Activated naive CD8-positive, alpha-beta T cell treated with anti-CD3 and anti-CD28 coated beads for 36 hours (primary cell): ENCODE results near the gene PODNL1. TPM values are rescaled to one million over a fixed set of nuclear protein-coding genes. Genes with fewer than 3 reads are reported as not detected.
A peak's percentile ranks its signal among the peaks of the same experiment; 100 is the strongest.

Experiments used
- DNase-seq: peaks from one replicate; pipeline ENCODE4 v3.0.0; 2021
- H3K27ac Mint-ChIP-seq: one replicate; pipeline ENCODE4 v1.8.0; 2022; ENCODE audit warnings: mild to moderate bottlenecking, moderate library complexity, mixed read lengths
- H3K27me3 Mint-ChIP-seq: one replicate; pipeline ENCODE4 v1.8.0; 2022; ENCODE audit warnings: mild to moderate bottlenecking, mixed read lengths
- H3K36me3 Mint-ChIP-seq: one replicate; pipeline ENCODE4 v1.8.0; 2021; ENCODE audit warnings: mild to moderate bottlenecking, mixed read lengths
- H3K4me1 Mint-ChIP-seq: one replicate; pipeline ENCODE4 v1.8.0; 2021; ENCODE audit warnings: mixed read lengths
- H3K4me3 Mint-ChIP-seq: one replicate; pipeline ENCODE4 v1.8.0; 2022; ENCODE audit warnings: mild to moderate bottlenecking, moderate library complexity, mixed read lengths
- H3K9me3 Mint-ChIP-seq: one replicate; pipeline ENCODE4 v1.8.0; 2022; ENCODE audit warnings: mixed read lengths
- total RNA-seq, 2 experiments: library from RNA; stranded (reverse); gene quantifications; one replicate each; pipeline ENCODE4 v1.2.3, GENCODE V29; 2021

The PODNL1 gene
- total RNA-seq, 2 experiments from 2014 or later = not detected

DNA sequence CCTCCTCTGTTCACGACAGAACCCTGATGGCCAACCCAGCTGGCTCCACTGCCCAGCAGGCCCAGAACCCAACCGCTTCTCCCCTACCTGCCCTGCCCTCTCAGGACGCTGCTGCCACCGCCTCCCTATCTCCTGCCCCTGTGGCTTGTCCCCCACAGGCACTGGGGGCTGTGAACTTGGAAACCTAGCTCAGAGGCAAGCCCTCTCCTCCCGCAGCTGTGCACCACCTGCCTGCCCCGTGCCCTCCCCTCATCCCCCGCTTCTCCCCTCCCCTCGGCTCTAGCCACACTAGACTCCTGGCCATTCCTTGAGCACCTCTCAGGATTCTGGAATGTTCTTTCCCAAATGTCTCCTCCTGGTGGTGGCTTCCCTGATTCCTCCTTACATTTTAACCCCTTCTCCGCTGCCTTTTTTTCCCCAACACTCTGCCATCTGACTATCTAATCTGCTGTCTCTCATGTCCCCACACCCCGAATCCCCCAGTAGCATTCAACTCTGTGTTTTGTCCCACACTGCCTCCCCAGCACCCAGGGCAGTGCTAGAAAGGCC lies 54.6 kb downstream of the PODNL1 start:
- Mint-ChIP-seq H3K9me3 (no peaks in the 10 kb centered on the region), H3K27ac (no peak overlapping the region), H3K36me3 (no peaks in the 10 kb centered on the region), H3K4me1 (peaks cover 30% of the 10 kb centered on the region), H3K27me3 (no peaks in the 10 kb centered on the region), H3K4me3 (no peak overlapping the region)
- no peak for DNase-seq

DNA sequence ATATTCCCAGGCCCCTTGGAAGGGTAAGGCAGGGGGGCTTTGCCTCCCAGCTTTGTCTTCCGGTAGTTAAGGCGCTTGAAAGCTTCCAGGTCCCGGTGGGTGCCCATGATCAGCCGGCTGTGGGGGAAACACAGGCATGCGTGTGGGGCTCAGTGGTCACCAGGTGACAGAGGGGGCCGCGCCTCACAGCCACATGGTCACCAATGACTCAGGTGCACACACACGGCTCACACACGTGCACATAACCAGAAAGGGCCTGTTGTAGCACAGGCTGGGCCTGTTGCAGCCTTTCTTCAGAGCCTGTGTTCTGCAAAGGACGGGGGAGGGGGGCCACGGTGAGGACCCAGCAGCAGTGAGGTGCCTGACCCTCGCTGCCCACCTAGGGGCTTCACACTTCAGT lies 55.4 kb downstream of the PODNL1 start:
- Mint-ChIP-seq H3K27me3 (no peaks in the 10 kb centered on the region), H3K36me3 (no peaks in the 10 kb centered on the region), H3K9me3 (no peaks in the 10 kb centered on the region), H3K27ac (no peak overlapping the region), H3K4me3 (no peak overlapping the region), H3K4me1 (peaks cover 30% of the 10 kb centered on the region)
- DNase-seq = no peak

DNA sequence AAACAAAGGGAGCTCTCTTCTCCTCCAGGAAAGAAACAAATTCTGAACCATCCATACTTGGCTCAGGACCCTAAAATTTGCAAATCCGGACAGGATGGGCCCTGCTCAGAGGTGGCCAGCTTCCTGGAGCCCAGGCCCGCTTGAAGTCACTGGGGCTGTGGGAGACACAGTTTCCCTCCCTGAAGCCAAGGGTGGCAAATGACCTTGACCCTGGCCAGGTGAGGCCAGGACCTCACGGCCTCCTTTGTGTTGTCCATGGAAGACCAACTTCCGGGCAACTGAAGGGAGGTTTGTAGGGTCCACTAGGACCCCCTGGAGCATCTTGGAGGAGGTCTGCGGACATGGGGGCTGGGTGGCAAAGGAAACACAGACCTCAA lies 55.8 kb downstream of the PODNL1 start:
- peak overlapping the region; percentile 66 for H3K27ac Mint-ChIP-seq
- no peaks in the 10 kb centered on the region for H3K9me3 Mint-ChIP-seq
- DNase-seq = no peak
- no peak overlapping the region for H3K4me3 Mint-ChIP-seq
- H3K4me1 Mint-ChIP-seq = peaks cover 30% of the 10 kb centered on the region
- H3K36me3 Mint-ChIP-seq = no peaks in the 10 kb centered on the region
- no peaks in the 10 kb centered on the region for H3K27me3 Mint-ChIP-seq

DNA sequence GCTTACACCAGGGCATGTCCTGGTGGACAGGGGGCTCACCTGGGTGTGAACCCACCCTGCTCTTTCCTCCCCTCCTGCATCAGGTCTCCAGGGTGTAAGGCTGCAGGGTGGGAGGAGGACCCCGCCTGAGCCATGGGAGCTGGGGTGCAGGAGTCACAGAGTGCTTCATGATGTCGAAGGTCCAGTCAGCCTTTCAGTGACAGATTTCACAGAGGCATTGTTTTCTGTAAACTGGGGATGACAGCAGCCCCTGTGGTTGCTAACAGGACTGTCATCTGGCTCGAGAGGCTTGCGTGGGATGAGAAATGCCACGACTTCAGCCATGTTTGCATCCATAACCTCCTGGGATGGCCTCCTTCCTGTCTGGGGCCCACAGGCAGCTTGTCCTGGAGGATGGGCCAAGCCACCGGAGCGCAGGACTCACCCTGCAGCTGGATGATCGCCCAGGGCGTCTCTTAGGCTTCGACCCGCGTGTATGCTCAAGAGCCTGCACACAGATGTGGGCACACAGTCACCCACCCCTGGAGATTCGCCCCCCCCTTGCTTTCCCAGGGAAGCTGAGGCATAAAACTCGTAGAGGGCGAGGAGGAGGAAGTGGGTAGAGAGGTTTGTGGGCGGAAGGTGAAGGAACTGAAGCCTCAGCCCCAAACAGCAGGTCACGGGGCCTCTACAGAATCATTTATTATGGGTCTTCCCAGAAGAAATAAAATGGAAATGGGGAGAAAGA lies 56.4 kb downstream of the PODNL1 start:
- no peak for DNase-seq
- no peaks in the 10 kb centered on the region for H3K36me3 Mint-ChIP-seq
- H3K4me3 Mint-ChIP-seq = peak overlapping the region; percentile 26
- no peaks in the 10 kb centered on the region for H3K27me3 Mint-ChIP-seq
- H3K9me3 Mint-ChIP-seq = no peaks in the 10 kb centered on the region
- peaks cover 30% of the 10 kb centered on the region for H3K4me1 Mint-ChIP-seq
- peak overlapping the region; percentile 66 for H3K27ac Mint-ChIP-seq

DNA sequence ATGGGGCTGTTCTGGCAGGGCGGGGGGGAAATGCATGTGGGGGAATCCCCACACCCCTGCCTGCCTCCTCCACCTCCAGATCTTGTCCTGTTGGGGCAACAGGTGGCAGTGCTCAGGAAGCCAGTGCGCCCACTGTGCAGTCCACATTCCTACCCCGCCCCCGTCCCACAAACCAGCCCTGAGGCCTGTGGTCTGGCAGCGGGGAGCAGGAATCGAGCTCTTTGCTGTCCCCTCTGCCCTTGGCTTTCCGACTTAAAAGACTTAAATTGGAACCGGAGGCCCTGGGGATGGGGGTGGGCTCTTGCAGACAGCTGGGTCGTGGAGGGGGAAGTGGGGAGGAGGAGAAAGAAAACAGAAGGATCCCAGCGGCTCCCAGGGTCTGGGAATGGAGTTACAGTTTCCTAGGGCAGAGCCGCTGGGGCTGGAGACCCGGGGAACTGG lies 56.9 kb downstream of the PODNL1 start:
- Mint-ChIP-seq H3K27me3 (no peaks in the 10 kb centered on the region), H3K27ac (peak overlapping the region; percentile 42), H3K4me3 (peak overlapping the region; percentile 26), H3K36me3 (no peaks in the 10 kb centered on the region), H3K9me3 (no peaks in the 10 kb centered on the region), H3K4me1 (peaks cover 30% of the 10 kb centered on the region)
- DNase-seq = no peak

Other genes starting within 250 kb of the PODNL1 start
- 10 to 100 TPM; 35.8 to 38.2 TPM for gene MRI1, start 173.9 kb downstream of the PODNL1 start, total RNA-seq
- 100 to 1,000 TPM; 137 to 141 TPM for gene C19orf53, start 164.0 kb downstream of the PODNL1 start, total RNA-seq
- 1 to 10 TPM; 4.3 to 4.4 TPM for gene ZSWIM4, start 143.0 kb downstream of the PODNL1 start, total RNA-seq
- gene NANOS3, start 61.3 kb downstream of the PODNL1 start, total RNA-seq = under 1 TPM; 0.70 to 0.80 TPM
- 1 to 10 TPM; 6.9 to 7.3 TPM for gene BRME1, start 32.3 kb downstream of the PODNL1 start, total RNA-seq
- gene CC2D1A, start 32.2 kb downstream of the PODNL1 start, total RNA-seq = 10 to 100 TPM; 24.4 to 25.0 TPM
- 10 to 100 TPM; 54.3 to 54.6 TPM for gene DCAF15, start 14.1 kb upstream of the PODNL1 start, total RNA-seq
- gene RFX1, start 67.9 kb upstream of the PODNL1 start, total RNA-seq = 10 to 100 TPM in 1 of 2 experiments, 1 to 10 TPM in 1; 9.9 to 11.4 TPM
- not detected for gene RLN3, start 89.7 kb upstream of the PODNL1 start, total RNA-seq
- gene IL27RA, start 93.3 kb upstream of the PODNL1 start, total RNA-seq = 10 to 100 TPM; 48.2 to 48.5 TPM
- gene PALM3, start 123.7 kb upstream of the PODNL1 start, total RNA-seq = not detected
- under 1 TPM; 0.20 to 0.31 TPM for gene MISP3, start 134.4 kb upstream of the PODNL1 start, total RNA-seq
- gene C19orf67, start 147.4 kb upstream of the PODNL1 start, total RNA-seq = not detected
- gene SAMD1, start 152.3 kb upstream of the PODNL1 start, total RNA-seq = 10 to 100 TPM; 66.7 to 68.0 TPM
- 10 to 100 TPM; 54.3 to 56.0 TPM for gene PRKACA, start 179.3 kb upstream of the PODNL1 start, total RNA-seq
- gene ASF1B, start 198.2 kb upstream of the PODNL1 start, total RNA-seq = 10 to 100 TPM; 77.5 to 78.5 TPM